GM12878 (cell line): Measurements from ENCODE around the gene OR14A2. TPM values are rescaled to one million over a fixed set of nuclear protein-coding genes. Genes with fewer than 3 reads are reported as not detected.

Experiments used
- ATAC-seq: fragments of 200-7000 bp; cut with Tn5 transposase; 3 replicates; pipeline ENCODE4 v1.9.1; 2020; ENCODE audit warnings: mild to moderate bottlenecking, moderate library complexity
- BruUV-seq: library from RNA; stranded (reverse); fragments of 400-500 nt; replicated peaks from 2 replicates; lab custom pipeline; 2021; lab: Mats Ljungman, UMichigan
- CTCF ChIA-PET: fragments of 300-600 bp; sonication (Branson Sonifier 250); formaldehyde crosslinking; extraction: SDS; loops from one replicate; lab custom pipeline; 2021; ENCODE audit warnings: inconsistent platforms; lab: Yijun Ruan, JAX
- POLR2A ChIA-PET: fragments of 350-600 bp; formaldehyde crosslinking; extraction: SDS; loops from one replicate; lab custom pipeline; 2021; ENCODE audit warnings: inconsistent platforms; lab: Charles Lee
- RAD21 ChIA-PET: fragments of 300-600 bp; sonication (Branson Sonifier 250); formaldehyde crosslinking; loops from one replicate; lab custom pipeline; 2023; ENCODE audit warnings: antibody characterized with exemption; ENCODE audit not compliant: unreplicated experiment; lab: Charles Lee
- SMC1A ChIA-PET: fragments of 300-600 bp; sonication (Branson Sonifier 250); formaldehyde crosslinking; loops from one replicate; lab custom pipeline; 2023; ENCODE audit not compliant: unreplicated experiment, uncharacterized antibody; lab: Charles Lee
- DNase-seq: peaks from one replicate; pipeline ENCODE4 v3.0.0-alpha.2; 2011; ENCODE audit warnings: low read depth, low spot score
- FAIRE-seq: peaks from 3 replicates; lab custom pipeline; 2011; peaks lifted over from hg19 to GRCh38; lab: Jason Lieb, UNC
- H2AFZ ChIP-seq: 2 replicates; pipeline ENCODE4 v1.6.0; 2011; ENCODE audit warnings: low read depth, low read length, control low read depth; ENCODE audit not compliant: control insufficient read depth
- H3K27ac ChIP-seq: 2 replicates; pipeline ENCODE4 v1.5.1; 2011; ENCODE audit warnings: control low read depth; ENCODE audit not compliant: control insufficient read depth, insufficient read depth
- H3K27me3 ChIP-seq, 2 experiments: replicated peaks in 1 of 2; 2 replicates each; pipeline versions ENCODE4 v1.6.0 to v1.6.1; 2011; ENCODE audit warnings: low read length in 1 of 2; ENCODE audit not compliant: control insufficient read depth in 2 of 2, insufficient read depth in 2 of 2
- H3K36me3 ChIP-seq, 2 experiments: 2 replicates each; pipeline ENCODE4 v1.5.1; 2011; ENCODE audit warnings: low read length in 1 of 2; ENCODE audit not compliant: control insufficient read depth in 2 of 2, insufficient read depth in 2 of 2
- H3K4me1 ChIP-seq: 2 replicates; pipeline ENCODE4 v1.6.1; 2011; ENCODE audit warnings: mild to moderate bottlenecking, low read length, moderate library complexity, mixed read lengths; ENCODE audit not compliant: control insufficient read depth, insufficient read depth
- H3K4me2 ChIP-seq: 2 replicates; pipeline ENCODE4 v1.6.0; 2011; ENCODE audit warnings: control low read depth; ENCODE audit not compliant: control insufficient read depth, insufficient read depth
- H3K4me3 ChIP-seq: fragments of 200-600 bp; sonication (generic); 2 replicates; pipeline ENCODE4 v1.5.1; 2016
- H3K79me2 ChIP-seq: 2 replicates; pipeline ENCODE4 v1.6.0; 2011; ENCODE audit warnings: low read length; ENCODE audit not compliant: control insufficient read depth, insufficient read depth
- H3K9ac ChIP-seq: 2 replicates; pipeline ENCODE4 v1.8.0; 2011; ENCODE audit warnings: low read length, control low read depth, mixed read lengths; ENCODE audit not compliant: control insufficient read depth, insufficient read depth
- H3K9me3 ChIP-seq: replicated peaks from 3 replicates; pipeline ENCODE4 v1.5.1; 2011; ENCODE audit warnings: mild to moderate bottlenecking, low read length; ENCODE audit not compliant: control insufficient read depth, insufficient read depth
- H4K20me1 ChIP-seq: 2 replicates; pipeline ENCODE4 v1.6.0; 2011; ENCODE audit not compliant: control insufficient read depth, insufficient read depth
- BACH1 ChIP-seq: fragments of 450-650 bp; IDR thresholded peaks from 2 replicates; pipeline ENCODE4 v1.6.1; 2017; ENCODE audit warnings: mild to moderate bottlenecking, borderline replicate concordance
- BHLHE40 ChIP-seq, 2 experiments: fragments of 450-650 bp in 1 of 2; IDR thresholded peaks; 2 replicates each; pipeline ENCODE4 v1.6.1; 2011 to 2017; ENCODE audit warnings: low read depth in 2 of 2, borderline replicate concordance in 1 of 2, improper control_type of control experiment in 1 of 2, low read length in 1 of 2, mild to moderate bottlenecking in 1 of 2
- BRCA1 ChIP-seq: IDR thresholded peaks from 2 replicates; pipeline ENCODE4 v1.6.1; 2011; ENCODE audit warnings: low read depth, low read length, improper control_type of control experiment
- CBX3 ChIP-seq: fragments of 200-600 bp; sonication (generic); IDR thresholded peaks from 2 replicates; pipeline ENCODE4 v1.6.1; 2016; ENCODE audit warnings: low read depth, borderline replicate concordance
- CHD1 ChIP-seq: IDR thresholded peaks from 2 replicates; pipeline ENCODE4 v1.6.1; 2012; ENCODE audit warnings: low read depth, low read length, improper control_type of control experiment
- EED ChIP-seq: sonication (generic); IDR thresholded peaks from 2 replicates; pipeline ENCODE4 v1.6.1; 2016; ENCODE audit warnings: antibody characterized with exemption, low read depth
- GATAD2B ChIP-seq: fragments of 450-650 bp; conservative IDR thresholded peaks from 2 replicates; pipeline ENCODE4 v1.6.1; 2017; ENCODE audit warnings: low read depth, mild to moderate bottlenecking, moderate library complexity
- KAT2A ChIP-seq: conservative IDR thresholded peaks from 2 replicates; pipeline ENCODE4 v1.6.1; 2011; ENCODE audit warnings: low read depth, low read length; ENCODE audit not compliant: control insufficient read depth
- NBN ChIP-seq: fragments of 450-650 bp; IDR thresholded peaks from 2 replicates; pipeline ENCODE4 v1.6.1; 2016
- NFXL1 ChIP-seq: fragments of 450-650 bp; IDR thresholded peaks from 2 replicates; pipeline ENCODE4 v1.6.1; 2017; ENCODE audit warnings: antibody characterized with exemption, mild to moderate bottlenecking, borderline replicate concordance
- NRF1 ChIP-seq: conservative IDR thresholded peaks from 2 replicates; pipeline ENCODE4 v1.6.1; 2011; ENCODE audit warnings: mild to moderate bottlenecking, low read depth, low read length, improper control_type of control experiment
- SMAD5 ChIP-seq: IDR thresholded peaks from 2 replicates; pipeline ENCODE4 v1.6.1; 2016; ENCODE audit warnings: antibody characterized with exemption, low read depth
- ZNF217 ChIP-seq: fragments of 450-650 bp; IDR thresholded peaks from 2 replicates; pipeline ENCODE4 v1.6.1; 2017; ENCODE audit warnings: antibody characterized with exemption, mild to moderate bottlenecking
- ZNF24 ChIP-seq: fragments of 450-650 bp; IDR thresholded peaks from 2 replicates; pipeline ENCODE4 v1.6.1; 2017; ENCODE audit warnings: antibody characterized with exemption, mild to moderate bottlenecking
- ZNF384 ChIP-seq: IDR thresholded peaks from 2 replicates; pipeline ENCODE4 v1.6.1; 2012; ENCODE audit warnings: low read depth, mild to moderate bottlenecking, low read length, improper control_type of control experiment, borderline replicate concordance
- WGBS: methylation state at CpG from one replicate; pipeline ENCODE4 v1.1.6; 2016; ENCODE audit warnings: low lambda C conversion rate; ENCODE audit not compliant: insufficient replicate concordance, insufficient coverage; ENCODE audit errors: missing lambda C conversion rate; 5-methylcytosine and 5-hydroxymethylcytosine counted together
- in situ Hi-C: fragments of 300-500 bp; cut with MboI; formaldehyde crosslinking; loops from 9 replicates; pipeline ENCODE4 v1.14.3; 2018; ENCODE audit warnings: mixed read lengths
- intact Hi-C: fragments of 100-400 bp; cut with micrococcal nuclease; formaldehyde crosslinking; loops from one replicate; pipeline ENCODE4 v1.14.2; 2022; ENCODE audit not compliant: unreplicated experiment
- polyA plus RNA-seq, 11 experiments: library from polyadenylated mRNA; depleted of rRNA in 4 of 11; unstranded in 6 of 11; stranded (reverse) in 5 of 11; fragments of >200 nt; fragmentation: Nextera tagmentation in 4 of 11; fragmentation: Illumina TruSeq in 1 of 11; extraction: Ambion mirVana in 4 of 11; extraction: Trizol in 1 of 11; gene quantifications; 1 replicate in 1 of 11; 2 replicates in 10 of 11; pipeline versions ENCODE4 v1.2.1 to v1.2.3, GENCODE V29; 2011 to 2016; ENCODE audit warnings: inconsistent platforms in 2 of 11, missing spikeins in 2 of 11, low read depth in 1 of 11
- total RNA-seq, 4 experiments: library from RNA; depleted of rRNA in 3 of 4; stranded (reverse); fragments of >200 nt in 3 of 4; fragmentation: Illumina TruSeq in 1 of 4; extraction: Trizol in 1 of 4; gene quantifications; 2 replicates each; pipeline versions ENCODE4 v1.2.1 to v1.2.3, GENCODE V29; 2013 to 2021
- TF ChIP-seq, protein P1 (sequence below): fragments of 450-650 bp; IDR thresholded peaks from 2 replicates; pipeline ENCODE4 v1.6.1; 2017; ENCODE audit warnings: borderline replicate concordance
- TF ChIP-seq, protein P2 (sequence below): fragments of 450-650 bp; IDR thresholded peaks from 2 replicates; pipeline ENCODE4 v1.6.1; 2017; ENCODE audit warnings: mild to moderate bottlenecking, moderate library complexity
- TF ChIP-seq, protein P3 (sequence below): fragments of 450-650 bp; IDR thresholded peaks from 2 replicates; pipeline ENCODE4 v1.6.1; 2018; ENCODE audit warnings: borderline replicate concordance, mild to moderate bottlenecking; ENCODE audit not compliant: partially characterized antibody

The OR14A2 gene
- total and polyA plus RNA-seq, 10 of the 15 experiments (the other 5 are each of a cell fraction or from before 2014, with no cell fraction given), result not detected

DNA sequence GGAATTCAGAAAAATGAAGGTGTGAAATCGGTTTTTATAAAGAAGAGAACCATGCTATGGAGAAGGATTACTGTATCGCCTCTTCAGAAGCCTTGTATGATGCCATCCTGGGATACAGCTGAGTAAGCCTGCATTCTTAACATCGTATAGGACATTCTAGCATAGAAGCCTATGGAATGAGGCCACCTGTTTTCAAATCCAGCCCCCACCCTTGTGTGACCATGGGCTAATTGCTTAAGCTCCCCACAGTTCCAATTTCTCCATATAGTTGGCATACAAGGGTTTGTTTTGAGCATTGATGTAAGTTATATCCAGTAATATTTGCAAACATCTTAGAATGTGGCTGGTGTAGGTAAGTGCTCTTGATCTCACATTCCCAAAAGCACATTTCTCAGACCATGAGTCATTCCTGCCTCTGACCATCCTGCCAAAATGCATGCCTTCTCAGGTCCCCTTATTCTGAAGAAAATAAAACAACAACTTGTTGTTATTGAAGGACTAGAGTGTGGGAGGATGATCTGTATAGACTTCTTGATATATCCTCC lies 1.5 kb downstream of the OR14A2 start:
- H4K20me1 ChIP-seq, result no peaks in the 10 kb centered on the region
- no peak overlapping the region for H2AFZ ChIP-seq
- no peak overlapping the region for H3K4me2 ChIP-seq
- H3K27me3 ChIP-seq, result no peaks in the 10 kb centered on the region
- H3K9ac ChIP-seq, result no peak overlapping the region
- no peaks in the 10 kb centered on the region for H3K79me2 ChIP-seq
- ATAC-seq, result no peak
- in situ Hi-C loops (no loop called here), intact Hi-C loops (no loop called here)
- no peaks in the 10 kb centered on the region for H3K4me1 ChIP-seq
- POLR2A ChIA-PET, result no interaction called here
- no peak overlapping the region for H3K27ac ChIP-seq
- H3K9me3 ChIP-seq, result no peaks in the 10 kb centered on the region; the same call in 2 of the 3 replicates
- DNase-seq, result no peak
- BruUV-seq, result no TSS peak
- no peak for FAIRE-seq
- SMC1A ChIA-PET, result interaction anchor here (1.5 kb wide), 1 partner anchor 9 kb away, joined by 3 read pairs; no protein-coding TSS in a partner anchor
- H3K36me3 ChIP-seq, result no peaks in the 10 kb centered on the region
- RAD21 ChIA-PET, result no interaction called here
- TF ChIP-seq, protein P1, sequence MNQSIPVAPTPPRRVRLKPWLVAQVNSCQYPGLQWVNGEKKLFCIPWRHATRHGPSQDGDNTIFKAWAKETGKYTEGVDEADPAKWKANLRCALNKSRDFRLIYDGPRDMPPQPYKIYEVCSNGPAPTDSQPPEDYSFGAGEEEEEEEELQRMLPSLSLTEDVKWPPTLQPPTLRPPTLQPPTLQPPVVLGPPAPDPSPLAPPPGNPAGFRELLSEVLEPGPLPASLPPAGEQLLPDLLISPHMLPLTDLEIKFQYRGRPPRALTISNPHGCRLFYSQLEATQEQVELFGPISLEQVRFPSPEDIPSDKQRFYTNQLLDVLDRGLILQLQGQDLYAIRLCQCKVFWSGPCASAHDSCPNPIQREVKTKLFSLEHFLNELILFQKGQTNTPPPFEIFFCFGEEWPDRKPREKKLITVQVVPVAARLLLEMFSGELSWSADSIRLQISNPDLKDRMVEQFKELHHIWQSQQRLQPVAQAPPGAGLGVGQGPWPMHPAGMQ, result no peak
- TF ChIP-seq NFXL1 (no peak), EED (no peak), GATAD2B (no peak), SMAD5 (no peak), ZNF24 (no peak), BHLHE40 (IDR thresholded peaks at IDR 0.05; ENCODE audit: borderline replicate concordance in 1 of 2, low read depth in 2 of 2, low read length in 1 of 2) (no peak), ZNF384 (no peak), CBX3 (no peak), NRF1 (no peak), CHD1 (no peak), BACH1 (no peak), NBN (no peak), KAT2A (no peak), BRCA1 (no peak), ZNF217 (no peak)
- TF ChIP-seq, protein P2, sequence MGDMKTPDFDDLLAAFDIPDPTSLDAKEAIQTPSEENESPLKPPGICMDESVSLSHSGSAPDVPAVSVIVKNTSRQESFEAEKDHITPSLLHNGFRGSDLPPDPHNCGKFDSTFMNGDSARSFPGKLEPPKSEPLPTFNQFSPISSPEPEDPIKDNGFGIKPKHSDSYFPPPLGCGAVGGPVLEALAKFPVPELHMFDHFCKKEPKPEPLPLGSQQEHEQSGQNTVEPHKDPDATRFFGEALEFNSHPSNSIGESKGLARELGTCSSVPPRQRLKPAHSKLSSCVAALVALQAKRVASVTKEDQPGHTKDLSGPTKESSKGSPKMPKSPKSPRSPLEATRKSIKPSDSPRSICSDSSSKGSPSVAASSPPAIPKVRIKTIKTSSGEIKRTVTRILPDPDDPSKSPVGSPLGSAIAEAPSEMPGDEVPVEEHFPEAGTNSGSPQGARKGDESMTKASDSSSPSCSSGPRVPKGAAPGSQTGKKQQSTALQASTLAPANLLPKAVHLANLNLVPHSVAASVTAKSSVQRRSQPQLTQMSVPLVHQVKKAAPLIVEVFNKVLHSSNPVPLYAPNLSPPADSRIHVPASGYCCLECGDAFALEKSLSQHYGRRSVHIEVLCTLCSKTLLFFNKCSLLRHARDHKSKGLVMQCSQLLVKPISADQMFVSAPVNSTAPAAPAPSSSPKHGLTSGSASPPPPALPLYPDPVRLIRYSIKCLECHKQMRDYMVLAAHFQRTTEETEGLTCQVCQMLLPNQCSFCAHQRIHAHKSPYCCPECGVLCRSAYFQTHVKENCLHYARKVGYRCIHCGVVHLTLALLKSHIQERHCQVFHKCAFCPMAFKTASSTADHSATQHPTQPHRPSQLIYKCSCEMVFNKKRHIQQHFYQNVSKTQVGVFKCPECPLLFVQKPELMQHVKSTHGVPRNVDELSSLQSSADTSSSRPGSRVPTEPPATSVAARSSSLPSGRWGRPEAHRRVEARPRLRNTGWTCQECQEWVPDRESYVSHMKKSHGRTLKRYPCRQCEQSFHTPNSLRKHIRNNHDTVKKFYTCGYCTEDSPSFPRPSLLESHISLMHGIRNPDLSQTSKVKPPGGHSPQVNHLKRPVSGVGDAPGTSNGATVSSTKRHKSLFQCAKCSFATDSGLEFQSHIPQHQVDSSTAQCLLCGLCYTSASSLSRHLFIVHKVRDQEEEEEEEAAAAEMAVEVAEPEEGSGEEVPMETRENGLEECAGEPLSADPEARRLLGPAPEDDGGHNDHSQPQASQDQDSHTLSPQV, result no peak
- TF ChIP-seq, protein P3, sequence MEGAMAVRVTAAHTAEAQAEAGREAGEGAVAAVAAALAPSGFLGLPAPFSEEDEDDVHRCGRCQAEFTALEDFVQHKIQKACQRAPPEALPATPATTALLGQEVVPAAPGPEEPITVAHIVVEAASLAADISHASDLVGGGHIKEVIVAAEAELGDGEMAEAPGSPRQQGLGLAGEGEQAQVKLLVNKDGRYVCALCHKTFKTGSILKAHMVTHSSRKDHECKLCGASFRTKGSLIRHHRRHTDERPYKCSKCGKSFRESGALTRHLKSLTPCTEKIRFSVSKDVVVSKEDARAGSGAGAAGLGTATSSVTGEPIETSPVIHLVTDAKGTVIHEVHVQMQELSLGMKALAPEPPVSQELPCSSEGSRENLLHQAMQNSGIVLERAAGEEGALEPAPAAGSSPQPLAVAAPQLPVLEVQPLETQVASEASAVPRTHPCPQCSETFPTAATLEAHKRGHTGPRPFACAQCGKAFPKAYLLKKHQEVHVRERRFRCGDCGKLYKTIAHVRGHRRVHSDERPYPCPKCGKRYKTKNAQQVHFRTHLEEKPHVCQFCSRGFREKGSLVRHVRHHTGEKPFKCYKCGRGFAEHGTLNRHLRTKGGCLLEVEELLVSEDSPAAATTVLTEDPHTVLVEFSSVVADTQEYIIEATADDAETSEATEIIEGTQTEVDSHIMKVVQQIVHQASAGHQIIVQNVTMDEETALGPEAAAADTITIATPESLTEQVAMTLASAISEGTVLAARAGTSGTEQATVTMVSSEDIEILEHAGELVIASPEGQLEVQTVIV, result no peak
- no peak overlapping the region for H3K4me3 ChIP-seq
- WGBS, result 22% methylated on average over 3 of the region's 3 CpGs
- CTCF ChIA-PET, result no interaction called here
